Naive B cell (primary cell): ENCODE measurements around the gene DUSP9. TPM values are rescaled to one million over a fixed set of nuclear protein-coding genes. Genes with fewer than 3 reads are reported as not detected.

Experiments
- ATAC-seq, 2 donors: fragments of 150-1000 bp; cut with Tn5 transposase; 2 replicates each; pipeline ENCODE4 v1.10.0; 2021; ENCODE audit warnings: low read depth in 2 of 2, mild to moderate bottlenecking in 2 of 2, moderate library complexity in 2 of 2
- DNase-seq: peaks from one replicate; pipeline ENCODE4 v3.0.0; 2022
- H3K27ac Mint-ChIP-seq, 6 donors: one replicate each; pipeline ENCODE4 v1.8.0; 2020 to 2022; ENCODE audit warnings: mild to moderate bottlenecking in 6 of 6, mixed read lengths in 6 of 6, moderate library complexity in 5 of 6, inconsistent platforms in 2 of 6
- H3K27me3 Mint-ChIP-seq, 3 donors: one replicate each; pipeline ENCODE4 v1.8.0; 2021 to 2022; ENCODE audit warnings: mixed read lengths in 3 of 3, mild to moderate bottlenecking in 1 of 3
- H3K36me3 Mint-ChIP-seq, 2 donors: one replicate each; pipeline ENCODE4 v1.8.0; 2020 to 2022; ENCODE audit warnings: mixed read lengths in 2 of 2, inconsistent platforms in 1 of 2, mild to moderate bottlenecking in 1 of 2
- H3K4me1 Mint-ChIP-seq, 3 donors: one replicate each; pipeline ENCODE4 v1.8.0; 2020 to 2022; ENCODE audit warnings: mixed read lengths in 3 of 3, inconsistent platforms in 1 of 3, mild to moderate bottlenecking in 1 of 3, moderate library complexity in 1 of 3
- H3K4me3 Mint-ChIP-seq, 8 donors: one replicate each; pipeline ENCODE4 v1.8.0; 2020 to 2022; ENCODE audit warnings: mild to moderate bottlenecking in 8 of 8, mixed read lengths in 8 of 8, moderate library complexity in 8 of 8, inconsistent platforms in 2 of 8
- H3K9me3 Mint-ChIP-seq, 7 donors: one replicate each; pipeline ENCODE4 v1.8.0; 2020 to 2022; ENCODE audit warnings: mixed read lengths in 7 of 7, mild to moderate bottlenecking in 5 of 7, inconsistent platforms in 2 of 7, moderate library complexity in 1 of 7
- polyA plus RNA-seq, 6 donors: library from polyadenylated mRNA; unstranded; fragments of 300-500 nt; fragmentation: Illumina TruSeq; gene quantifications; one replicate each; pipeline ENCODE4 v1.2.3, GENCODE V29; 2021; ENCODE audit warnings: low read depth in 6 of 6

DUSP9 gene
- polyA plus RNA-seq, 6 donors from 2014 or later = not detected

GRCh38 chrX:153609917-153610835, 36.8 kb upstream of the DUSP9 start:
- Mint-ChIP-seq H3K27me3 (peaks cover 0 to 17% (median 0%) of the 10 kb centered on the region in 3 donors), H3K27ac (peak overlapping the region in 3 of 6 donors; percentile 47 to 66 (median 66)), H3K4me3 (peak overlapping the region; percentile 81 to 88 (median 86)), H3K9me3 (peaks cover 0 to 6% (median 0%) of the 10 kb centered on the region in 7 donors), H3K36me3 (no peaks in the 10 kb centered on the region), H3K4me1 (peaks cover 3 to 11% (median 8%) of the 10 kb centered on the region in 3 donors)
- DNase-seq (peak; percentile 67), ATAC-seq (peak; percentile 93 to 94)

GRCh38 chrX:153610836-153611213, 36.2 kb upstream of the DUSP9 start:
- ATAC-seq = peak in 1 of 2 donors; percentile 2
- H3K4me1 Mint-ChIP-seq = peaks cover 3 to 11% (median 8%) of the 10 kb centered on the region in 3 donors
- peaks cover 0 to 20% (median 0%) of the 10 kb centered on the region in 3 donors for H3K27me3 Mint-ChIP-seq
- H3K36me3 Mint-ChIP-seq = no peaks in the 10 kb centered on the region
- H3K9me3 Mint-ChIP-seq = peaks cover 0 to 6% (median 0%) of the 10 kb centered on the region in 7 donors
- H3K4me3 Mint-ChIP-seq = peak overlapping the region; percentile 37 to 88 (median 83)
- no peak overlapping the region for H3K27ac Mint-ChIP-seq
- DNase-seq = no peak

GRCh38 chrX:153611298-153612095, 35.5 kb upstream of the DUSP9 start:
- Mint-ChIP-seq H3K36me3 (no peaks in the 10 kb centered on the region), H3K4me3 (peak overlapping the region in 3 of 8 donors; percentile 44 to 81 (median 81)), H3K9me3 (peaks cover 0 to 6% (median 0%) of the 10 kb centered on the region in 7 donors), H3K27me3 (peaks cover 0 to 20% (median 0%) of the 10 kb centered on the region in 3 donors), H3K27ac (no peak overlapping the region), H3K4me1 (peaks cover 3 to 11% (median 8%) of the 10 kb centered on the region in 3 donors)
- no peak for ATAC-seq
- no peak for DNase-seq

- ATAC-seq (no peak), DNase-seq (no peak)
- H3K27me3 Mint-ChIP-seq = peaks cover 0 to 20% (median 2%) of the 10 kb centered on the region in 3 donors
- peaks cover 3 to 11% (median 8%) of the 10 kb centered on the region in 3 donors for H3K4me1 Mint-ChIP-seq
- no peak overlapping the region for H3K27ac Mint-ChIP-seq
- no peaks in the 10 kb centered on the region for H3K36me3 Mint-ChIP-seq
- H3K4me3 Mint-ChIP-seq = peak overlapping the region in 2 of 8 donors; percentile 16 to 21
- H3K9me3 Mint-ChIP-seq = peaks cover 0 to 6% (median 0%) of the 10 kb centered on the region in 7 donors
Observed at GRCh38 chrX:153612413-153612812, 34.6 kb upstream of the DUSP9 start.

GRCh38 chrX:153614818-153615217, 32.2 kb upstream of the DUSP9 start:
- Mint-ChIP-seq H3K9me3 (peaks cover 0 to 6% (median 0%) of the 10 kb centered on the region in 7 donors), H3K27ac (peak overlapping the region in 1 of 6 donors; percentile 31), H3K27me3 (peaks cover 0 to 20% (median 10%) of the 10 kb centered on the region in 3 donors), H3K4me1 (peaks cover 0 to 6% (median 1%) of the 10 kb centered on the region in 3 donors), H3K36me3 (no peaks in the 10 kb centered on the region), H3K4me3 (no peak overlapping the region)
- DNase-seq (no peak), ATAC-seq (no peak)

GRCh38 chrX:153620576-153620975, 26.4 kb upstream of the DUSP9 start:
- peaks cover 0 to 3% (median 0%) of the 10 kb centered on the region in 7 donors for H3K9me3 Mint-ChIP-seq
- DNase-seq (no peak), ATAC-seq (no peak)
- H3K4me1 Mint-ChIP-seq = no peaks in the 10 kb centered on the region
- no peaks in the 10 kb centered on the region for H3K36me3 Mint-ChIP-seq
- peaks cover 14 to 17% (median 17%) of the 10 kb centered on the region in 3 donors for H3K27me3 Mint-ChIP-seq
- no peak overlapping the region for H3K27ac Mint-ChIP-seq
- no peak overlapping the region for H3K4me3 Mint-ChIP-seq

- DNase-seq (no peak), ATAC-seq (no peak)
- Mint-ChIP-seq H3K27me3 (peaks cover 14 to 17% (median 17%) of the 10 kb centered on the region in 3 donors), H3K27ac (peak overlapping the region in 1 of 6 donors; percentile 34), H3K36me3 (no peaks in the 10 kb centered on the region), H3K4me1 (no peaks in the 10 kb centered on the region), H3K4me3 (no peak overlapping the region), H3K9me3 (peaks cover 0 to 2% (median 0%) of the 10 kb centered on the region in 7 donors)
Observed at GRCh38 chrX:153621949-153622598, 24.9 kb upstream of the DUSP9 start.

- Mint-ChIP-seq H3K27me3 (peaks cover 12 to 17% (median 14%) of the 10 kb centered on the region in 3 donors), H3K4me3 (no peak overlapping the region), H3K4me1 (no peaks in the 10 kb centered on the region), H3K9me3 (peaks cover 0 to 2% (median 0%) of the 10 kb centered on the region in 7 donors), H3K27ac (no peak overlapping the region), H3K36me3 (no peaks in the 10 kb centered on the region)
- ATAC-seq (no peak), DNase-seq (no peak)
Observed at GRCh38 chrX:153622661-153623309, 24.2 kb upstream of the DUSP9 start.

- no peaks in the 10 kb centered on the region for H3K4me1 Mint-ChIP-seq
- no peak overlapping the region for H3K4me3 Mint-ChIP-seq
- DNase-seq = no peak
- ATAC-seq = no peak
- peaks cover 8 to 17% (median 14%) of the 10 kb centered on the region in 3 donors for H3K27me3 Mint-ChIP-seq
- peaks cover 0 to 2% (median 0%) of the 10 kb centered on the region in 7 donors for H3K9me3 Mint-ChIP-seq
- H3K27ac Mint-ChIP-seq = no peak overlapping the region
- no peaks in the 10 kb centered on the region for H3K36me3 Mint-ChIP-seq
Observed at GRCh38 chrX:153623310-153624029, 23.5 kb upstream of the DUSP9 start.

GRCh38 chrX:153624196-153625091, 22.6 kb upstream of the DUSP9 start:
- Mint-ChIP-seq H3K27ac (no peak overlapping the region), H3K27me3 (peaks cover 8 to 17% (median 14%) of the 10 kb centered on the region in 3 donors), H3K4me1 (no peaks in the 10 kb centered on the region), H3K9me3 (peaks cover 0 to 2% (median 0%) of the 10 kb centered on the region in 7 donors), H3K4me3 (no peak overlapping the region), H3K36me3 (no peaks in the 10 kb centered on the region)
- ATAC-seq = no peak
- no peak for DNase-seq

- no peak overlapping the region for H3K4me3 Mint-ChIP-seq
- no peak for ATAC-seq
- DNase-seq = no peak
- no peak overlapping the region for H3K27ac Mint-ChIP-seq
- peaks cover 8 to 22% (median 21%) of the 10 kb centered on the region in 3 donors for H3K27me3 Mint-ChIP-seq
- no peaks in the 10 kb centered on the region for H3K4me1 Mint-ChIP-seq
- H3K36me3 Mint-ChIP-seq = no peaks in the 10 kb centered on the region
- peaks cover 0 to 3% (median 0%) of the 10 kb centered on the region in 7 donors for H3K9me3 Mint-ChIP-seq
Observed at GRCh38 chrX:153625271-153626024, 21.6 kb upstream of the DUSP9 start.
